Cortex of kidney (tissue), 1 donor: Measurements from ENCODE around the gene TCHHL1.

Experiments
- DNase-seq: peaks from one replicate; lab custom pipeline; 2025; lab: John Stamatoyannopoulos, UW

TCHHL1 gene

GRCh38 chr1:152089014-152089674 is at the start of gene TCHHL1:
TCHHL1 (minus strand) TSS chr1:152089064; CDS start chr1:152088143, 921 bp downstream.
- DNase-seq = no peak

GRCh38 chr1:152137215-152137614 is 48.4 kb upstream of the TCHHL1 start:
- no peak for DNase-seq

- no peak for DNase-seq
These were observed 41.3 kb upstream of the TCHHL1 start for GRCh38 chr1:152130186-152130585.

GRCh38 chr1:152127673-152128072 is 38.8 kb upstream of the TCHHL1 start:
- no peak for DNase-seq

GRCh38 chr1:152125834-152126443 is 37.1 kb upstream of the TCHHL1 start:
- DNase-seq = no peak

- no peak for DNase-seq
These were observed 30.1 kb upstream of the TCHHL1 start for GRCh38 chr1:152118915-152119314.

GRCh38 chr1:152115344-152115743 is 26.5 kb upstream of the TCHHL1 start, which contains the start of gene TCHH:
TCHH (minus strand) TSS chr1:152115444; CDS start chr1:152114080, 1,364 bp downstream.
- no peak for DNase-seq

GRCh38 chr1:152112885-152113432 is 24.1 kb upstream of the TCHHL1 start:
- DNase-seq = no peak

- DNase-seq = no peak
These were observed 23.4 kb upstream of the TCHHL1 start for GRCh38 chr1:152112101-152112884.

- no peak for DNase-seq
These were observed 22.7 kb upstream of the TCHHL1 start for GRCh38 chr1:152111515-152111968.

GRCh38 chr1:152110860-152111514 is 22.1 kb upstream of the TCHHL1 start:
- no peak for DNase-seq

- DNase-seq = no peak
These were observed 21.5 kb upstream of the TCHHL1 start for GRCh38 chr1:152110365-152110859.

- DNase-seq = no peak
These were observed 21.1 kb upstream of the TCHHL1 start for GRCh38 chr1:152109998-152110294.

- DNase-seq = no peak
These were observed 20.6 kb upstream of the TCHHL1 start for GRCh38 chr1:152109231-152109997.

GRCh38 chr1:152108882-152109222 is 20.0 kb upstream of the TCHHL1 start:
- DNase-seq = no peak

- no peak for DNase-seq
These were observed 19.4 kb upstream of the TCHHL1 start for GRCh38 chr1:152107984-152108881.

GRCh38 chr1:152107031-152107983 is 18.4 kb upstream of the TCHHL1 start:
- DNase-seq = no peak

- no peak for DNase-seq
These were observed 16.0 kb upstream of the TCHHL1 start for GRCh38 chr1:152104854-152105253.

GRCh38 chr1:152096931-152097330 is 8.1 kb upstream of the TCHHL1 start:
- DNase-seq = no peak
